Stimulated activated CD4-positive, alpha-beta T cell treated with anti-CD3 and anti-CD28 coated beads, Interleukin-1b, Interleukin-23, amount 100 ng/mL, for 1 hour (primary cell): Measurements from ENCODE around the gene DUXA.

ENCODE experiments used
- DNase-seq, 2 donors: peaks; one replicate each; pipeline ENCODE4 v3.0.0-alpha.2; 2020; ENCODE audit warnings: low read depth in 2 of 2

DUXA gene

DNA sequence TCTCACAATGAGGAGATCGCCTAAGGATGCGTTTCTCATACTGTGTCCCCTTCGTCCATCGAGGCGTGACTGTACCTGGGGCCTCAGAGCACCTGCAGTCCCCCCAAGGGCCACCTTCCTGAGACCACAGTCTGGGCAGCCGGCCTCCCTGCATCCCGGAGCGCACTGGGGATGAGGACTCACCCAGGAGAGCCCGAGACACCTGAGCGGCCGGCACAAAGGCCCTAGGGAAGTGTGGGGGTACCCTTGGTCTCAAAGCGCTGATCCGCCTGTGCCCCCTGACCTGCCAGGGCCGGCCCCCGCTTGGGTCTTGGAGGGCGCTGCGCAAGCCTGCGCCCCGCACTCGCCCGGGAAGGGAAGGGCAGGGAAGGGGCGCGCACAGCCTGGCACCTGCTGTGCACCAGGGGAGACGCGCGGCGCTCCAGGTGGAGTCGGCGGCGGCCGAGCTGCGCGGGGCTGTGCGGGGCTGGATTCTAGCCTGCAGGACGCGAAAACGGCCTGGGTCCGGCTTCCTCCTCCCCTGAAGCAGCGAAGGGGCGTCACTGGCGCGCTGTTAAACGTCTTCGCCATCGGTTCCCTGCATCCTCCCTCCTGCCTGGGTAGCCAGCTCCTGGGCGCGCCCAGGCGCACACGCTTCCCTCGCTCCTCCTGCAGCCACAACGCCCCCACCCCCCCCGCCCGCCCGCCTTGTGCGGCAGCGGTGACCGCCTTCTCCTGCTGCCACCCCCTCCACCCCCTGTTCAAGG is 61.1 kb downstream of the DUXA start:
- no peak for DNase-seq
